Frontal cortex (tissue), 4 donors: ENCODE data around the gene CCSER1. TPM values are rescaled to one million over a fixed set of nuclear protein-coding genes. Genes with fewer than 3 reads are reported as not detected.

Experiments used
- DNase-seq, 2 donors: peaks; one replicate each; pipeline ENCODE4 v3.0.0; 2012; ENCODE audit warnings: low spot score in 2 of 2
- FAIRE-seq: peaks from 2 replicates; lab custom pipeline; 2012; peaks lifted over from hg19 to GRCh38; lab: Jason Lieb, UNC
- total RNA-seq: library from RNA; depleted of rRNA; stranded (reverse); fragments of >200 nt; gene quantifications from one replicate; pipeline ENCODE4 v1.2.3, GENCODE V29; 2014
- donor health status: control.
- donor health status: control.
- donor health status: control.

CCSER1 gene
- total RNA-seq, 1 donor from 2014 or later: 165 TPM

DNA sequence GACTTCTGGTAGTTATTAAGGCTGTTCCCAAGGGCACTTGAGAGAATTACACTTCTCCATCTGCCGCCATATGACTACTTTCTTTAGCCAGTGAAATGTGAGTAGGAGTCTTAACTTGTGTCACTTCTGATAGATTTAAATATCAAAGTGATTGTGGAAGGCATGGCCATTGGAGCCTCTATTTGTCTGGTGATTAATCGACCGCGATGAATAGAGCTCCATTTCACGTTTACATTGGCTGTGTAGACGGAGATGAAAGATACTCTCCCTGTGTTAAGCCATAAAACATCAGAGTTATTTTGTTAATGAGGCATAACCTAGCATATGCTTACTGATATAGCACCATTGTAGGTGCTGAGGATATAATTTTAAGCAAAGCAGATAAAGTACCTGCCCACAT, 852.4 kb downstream of the CCSER1 start:
- no peak for DNase-seq
- FAIRE-seq: no peak

- FAIRE-seq (no peak), DNase-seq (no peak)
These were observed 855.6 kb downstream of the CCSER1 start for GRCh38 chr4:90982813-90983212.

DNA sequence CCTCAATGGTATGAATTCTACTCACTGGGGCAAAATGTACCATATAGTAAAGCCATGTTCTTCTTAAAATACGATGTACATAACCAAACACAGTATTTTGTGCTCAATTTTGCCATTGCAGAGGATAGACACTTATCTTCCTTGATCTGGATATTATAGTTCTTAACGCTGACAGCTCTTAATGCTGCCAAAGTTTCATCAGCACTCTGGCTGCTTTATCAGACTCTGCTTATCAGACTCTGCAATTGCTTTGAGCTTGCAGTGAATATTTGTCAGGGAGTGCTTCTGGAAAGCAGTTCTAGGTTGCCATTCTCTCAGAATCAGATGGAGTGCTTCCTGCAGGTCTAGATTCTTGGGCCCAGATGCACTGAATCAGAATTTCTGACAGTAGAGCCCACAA, 863.1 kb downstream of the CCSER1 start:
- no peak for FAIRE-seq
- no peak for DNase-seq

DNA sequence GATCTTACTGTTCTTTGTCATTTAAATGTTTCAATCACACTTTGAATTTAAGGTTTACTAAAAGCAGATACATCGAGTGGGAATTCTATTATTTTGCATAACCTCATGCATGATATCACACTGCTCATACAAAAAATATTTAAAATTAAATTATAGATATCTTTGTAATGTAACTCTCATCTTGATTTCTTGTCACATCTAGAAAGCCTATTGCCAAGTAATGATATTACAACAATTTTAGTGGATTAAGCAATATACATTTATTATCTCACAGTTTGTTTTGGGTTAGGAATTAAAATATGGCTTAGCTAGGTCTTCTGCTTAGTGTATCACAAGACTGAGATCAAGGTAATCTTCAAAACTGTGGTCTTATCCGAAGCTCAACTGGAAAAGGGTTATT, 865.0 kb downstream of the CCSER1 start:
- FAIRE-seq: no peak
- DNase-seq: no peak

DNA sequence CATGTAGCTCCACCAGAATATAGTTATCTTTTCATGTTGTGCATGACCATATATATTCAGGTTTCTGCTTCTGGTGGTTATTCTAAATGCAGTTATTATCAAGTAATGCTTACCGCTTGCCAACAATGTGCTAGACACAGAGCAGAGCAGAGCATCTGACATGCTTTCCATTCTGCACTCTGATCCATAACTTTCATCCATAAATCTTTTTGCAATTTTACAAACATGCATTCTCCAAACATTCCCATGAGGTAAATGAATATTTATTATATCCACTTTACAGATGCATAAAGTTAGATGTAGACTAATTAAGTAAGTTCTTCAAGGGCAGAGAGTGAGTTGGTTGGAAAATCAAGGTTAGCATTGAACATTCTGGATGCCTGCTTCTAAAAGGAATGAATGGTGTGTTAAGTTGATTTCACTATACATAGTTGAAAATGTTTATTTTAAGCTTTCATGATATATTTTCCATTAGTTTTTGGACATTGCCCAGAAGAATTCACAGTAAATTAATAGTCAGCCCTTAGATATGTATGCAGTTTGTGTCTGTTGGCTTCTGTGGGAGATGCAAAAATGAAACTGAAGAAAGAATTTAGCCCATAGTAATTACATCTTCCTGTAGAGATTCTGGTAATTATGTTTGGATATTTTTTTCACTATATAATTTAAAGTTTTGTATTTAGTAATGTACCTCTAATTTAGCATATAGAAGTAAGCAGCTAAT, 867.8 kb downstream of the CCSER1 start:
- FAIRE-seq: peak; percentile 3
- DNase-seq: no peak

DNA sequence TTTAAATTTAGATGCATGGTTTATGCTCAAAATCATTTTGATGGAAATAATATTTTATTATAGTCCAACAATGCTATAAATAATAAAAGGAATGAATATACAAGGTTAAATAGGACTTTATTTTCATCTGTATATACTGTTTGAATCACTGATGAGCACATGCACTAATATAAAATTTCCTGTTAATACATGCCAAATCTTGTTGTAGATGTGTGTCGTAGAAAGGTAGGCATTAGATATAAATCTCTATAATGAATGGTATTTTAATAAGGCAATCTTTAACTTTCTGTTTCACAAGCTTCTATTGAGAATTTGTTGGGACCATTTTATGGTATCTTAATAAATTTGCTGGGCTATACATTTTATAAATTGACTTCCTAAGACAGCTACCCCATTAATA, 868.8 kb downstream of the CCSER1 start:
- FAIRE-seq (no peak), DNase-seq (no peak)

GRCh38 chr4:90996813-90997212, 869.6 kb downstream of the CCSER1 start:
- DNase-seq (no peak), FAIRE-seq (no peak)

- no peak for DNase-seq
- FAIRE-seq: no peak
These were observed 888.7 kb downstream of the CCSER1 start for GRCh38 chr4:91015861-91016260.

DNA sequence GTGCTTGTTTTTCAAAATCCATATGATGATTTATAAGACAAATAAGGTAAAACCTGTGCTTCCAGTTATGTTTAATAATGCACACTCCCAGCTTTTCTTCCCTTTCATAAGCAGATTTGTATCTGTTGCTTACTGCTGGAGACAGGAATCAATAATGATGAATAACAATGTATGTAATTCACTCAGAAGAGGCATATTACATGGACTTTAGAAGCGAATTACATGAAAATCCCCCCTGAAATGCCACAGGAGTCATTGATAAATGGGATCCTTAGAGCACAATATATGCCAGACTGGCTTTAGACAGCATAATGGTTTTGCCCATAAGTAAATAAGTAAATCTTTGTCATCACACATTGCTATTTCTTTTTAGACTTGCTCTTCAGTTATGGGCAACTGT, 892.3 kb downstream of the CCSER1 start:
- DNase-seq: no peak
- no peak for FAIRE-seq

DNA sequence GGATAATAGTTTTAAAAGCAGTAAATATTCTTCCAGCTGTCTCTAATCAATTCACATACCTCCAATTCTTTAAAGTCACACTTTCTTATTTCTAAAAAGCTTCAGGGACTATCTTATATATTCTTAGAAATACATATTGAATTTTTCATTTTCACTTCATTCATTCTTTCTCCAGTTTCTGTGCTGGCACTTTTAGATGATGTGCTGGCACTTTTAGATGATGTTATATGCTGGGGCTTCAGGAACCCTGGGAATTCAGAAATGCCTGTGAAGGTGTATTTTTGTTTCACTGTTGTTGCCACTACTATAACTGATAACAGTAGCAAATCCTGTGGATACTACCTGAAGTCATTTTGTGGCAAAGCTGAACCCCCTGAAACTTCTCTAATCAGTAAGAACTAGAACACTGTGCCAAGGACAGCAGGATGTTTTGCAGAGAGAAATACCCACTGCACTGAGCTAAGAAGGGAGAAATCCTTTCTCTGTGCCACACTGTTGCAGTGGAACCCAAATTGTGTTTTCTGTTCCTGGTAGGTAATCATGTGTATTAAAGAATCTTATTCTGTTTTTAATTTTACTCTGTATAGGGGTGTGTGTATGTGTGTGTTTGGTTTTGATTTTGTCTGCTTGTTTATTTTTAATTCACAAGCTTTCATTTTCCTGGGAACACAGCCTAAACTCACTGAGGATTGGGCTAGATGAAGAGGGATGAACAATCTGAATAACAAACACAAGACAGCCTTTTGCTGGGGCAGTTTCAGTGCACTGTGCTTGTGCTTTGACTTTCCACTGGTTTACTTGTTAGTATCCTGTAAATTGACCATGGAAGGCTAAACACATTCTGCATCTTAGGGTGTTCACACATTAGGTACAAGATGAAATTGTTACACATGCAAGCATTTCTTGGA, 898.3 kb downstream of the CCSER1 start:
- FAIRE-seq (no peak), DNase-seq (no peak)

GRCh38 chr4:91028228-91028627, 901.0 kb downstream of the CCSER1 start:
- DNase-seq: no peak
- no peak for FAIRE-seq

DNA sequence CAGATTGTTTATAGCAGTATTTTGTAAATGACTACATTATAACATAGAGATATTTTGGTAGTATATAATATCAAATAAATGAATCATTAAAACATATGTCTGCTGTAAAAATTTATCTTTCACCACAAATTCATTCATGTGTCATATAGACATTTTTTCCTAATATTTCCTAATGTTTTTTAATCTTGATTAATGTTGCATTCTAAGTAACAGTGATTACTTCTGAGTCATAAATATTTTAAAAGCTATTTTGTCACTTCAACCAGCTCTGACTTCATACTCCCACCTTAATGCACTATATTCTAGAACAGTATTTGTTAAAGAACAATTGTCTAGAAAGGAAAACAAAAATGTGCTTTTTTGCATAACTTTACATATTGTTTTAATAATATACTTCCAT, 904.6 kb downstream of the CCSER1 start:
- DNase-seq (no peak), FAIRE-seq (no peak)

DNA sequence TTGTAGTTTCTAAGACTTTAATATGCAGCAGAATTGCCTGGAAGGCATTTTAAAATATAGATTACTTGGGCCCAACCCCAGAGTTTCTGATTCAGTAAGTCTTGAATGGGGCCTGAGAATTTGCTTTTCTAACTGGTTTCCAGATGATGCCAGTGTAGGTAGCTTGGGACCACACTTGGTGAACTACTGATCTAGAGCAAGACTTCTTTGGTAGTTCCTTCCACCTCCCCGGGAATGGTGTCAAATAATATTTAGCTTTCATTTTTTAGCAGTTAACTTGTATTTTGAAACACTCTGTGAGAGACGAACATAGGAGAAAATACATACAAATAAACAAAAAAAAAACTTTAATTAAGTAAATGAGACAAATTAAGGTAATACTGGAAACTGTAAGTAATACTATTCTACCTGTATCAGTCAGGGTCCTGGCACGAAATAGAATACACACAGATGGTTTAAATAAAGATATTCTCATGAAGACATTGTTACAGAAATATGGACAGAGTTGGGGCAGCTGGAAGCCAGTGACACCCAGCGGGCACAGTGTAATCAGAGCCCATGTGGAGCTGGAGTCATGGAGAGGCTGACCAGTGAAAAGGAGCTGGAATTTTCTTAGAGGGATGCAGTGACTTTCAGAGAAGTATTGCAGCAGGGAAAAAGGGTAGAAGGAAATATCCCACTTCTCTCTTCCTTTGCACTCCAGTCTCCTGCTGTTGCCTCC, 905.7 kb downstream of the CCSER1 start:
- no peak for FAIRE-seq

DNA sequence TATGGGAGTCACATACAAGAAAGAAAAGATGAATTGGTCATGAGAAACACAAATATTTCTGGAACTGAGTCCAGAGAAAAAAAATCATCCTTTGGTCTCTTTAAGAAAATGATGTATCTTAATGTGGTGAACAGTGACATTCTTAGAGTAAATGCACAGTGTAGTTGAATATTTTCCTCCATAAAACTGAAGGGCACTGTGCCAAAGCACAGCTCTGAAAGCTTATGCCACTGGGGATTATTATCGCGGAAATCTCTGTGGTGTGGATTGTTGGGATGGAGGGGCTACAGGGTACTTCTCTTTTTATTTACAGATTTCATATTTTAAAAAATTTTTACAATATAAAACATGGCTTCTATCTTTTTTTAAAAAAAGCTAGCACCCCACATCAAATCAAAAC, 908.1 kb downstream of the CCSER1 start:
- no peak for FAIRE-seq

More for the DNA sequence above, 905.7 kb downstream of the CCSER1 start:
- DNase-seq: no peak

GRCh38 chr4:91037951-91038350, 910.8 kb downstream of the CCSER1 start:
- FAIRE-seq: no peak

More for the DNA sequence above, 908.1 kb downstream of the CCSER1 start:
- DNase-seq: no peak

DNA sequence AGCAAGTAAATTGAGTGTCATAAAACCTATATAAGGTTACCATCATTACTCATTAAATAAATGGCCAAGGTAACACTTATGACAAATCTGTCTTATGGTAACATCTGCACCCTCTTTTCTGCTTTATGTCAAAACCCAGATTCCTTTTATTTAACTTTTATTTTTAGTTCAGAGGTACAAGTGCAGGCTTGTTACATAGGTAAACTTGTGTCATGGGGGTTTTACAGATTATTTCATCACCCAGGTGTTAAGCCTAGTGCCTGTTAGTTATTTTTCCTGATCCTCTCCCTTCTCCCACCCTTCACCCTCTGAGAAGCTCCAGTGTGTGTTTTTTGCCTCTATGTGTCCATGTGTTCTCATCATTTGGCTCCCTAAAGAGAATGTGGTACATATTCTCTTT, 930.7 kb downstream of the CCSER1 start:
- no peak for FAIRE-seq

More at GRCh38 chr4:91037951-91038350, 910.8 kb downstream of the CCSER1 start:
- no peak for DNase-seq

DNA sequence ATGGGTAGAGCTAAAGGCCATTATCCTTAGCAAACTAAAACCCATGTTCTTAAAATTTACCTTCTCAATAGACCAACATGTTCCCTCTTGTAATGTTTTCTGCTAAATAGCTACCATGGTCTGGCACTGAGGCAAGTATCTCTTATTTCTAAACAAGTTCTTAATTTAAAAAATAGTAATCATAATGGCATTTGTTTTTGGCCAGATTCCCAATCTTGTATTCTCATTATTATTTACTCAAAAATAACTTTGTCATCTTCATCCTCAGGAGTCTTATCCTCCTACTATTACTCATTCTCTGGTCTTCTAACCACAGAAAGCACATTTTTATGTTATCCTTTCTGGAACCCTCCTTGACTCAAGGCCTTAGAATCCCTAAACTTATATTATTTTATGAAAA, 931.2 kb downstream of the CCSER1 start:
- DNase-seq (no peak), FAIRE-seq (no peak)

More for the DNA sequence above, 930.7 kb downstream of the CCSER1 start:
- no peak for DNase-seq

GRCh38 chr4:91064157-91064853, 937.1 kb downstream of the CCSER1 start:
- FAIRE-seq (no peak), DNase-seq (no peak)

DNA sequence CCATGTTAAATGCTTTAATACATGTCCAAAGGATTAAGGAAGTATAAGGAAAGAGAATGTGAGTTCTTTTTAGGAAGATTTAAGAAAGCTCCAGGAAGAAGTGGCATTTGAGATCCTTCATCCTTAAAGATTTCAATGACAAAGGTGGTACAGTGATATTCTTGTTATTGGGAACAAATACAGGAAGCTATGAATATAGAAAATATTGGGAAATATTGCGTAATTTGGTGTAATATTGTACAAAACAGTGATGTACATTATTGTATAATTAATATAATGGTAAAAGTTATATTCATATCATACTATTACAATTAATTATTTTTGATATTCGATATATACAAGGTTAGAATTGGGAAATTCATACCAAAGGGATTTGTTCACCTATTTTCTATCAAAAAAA, 937.9 kb downstream of the CCSER1 start:
- no peak for DNase-seq
- FAIRE-seq: peak; percentile 70

GRCh38 chr4:91070736-91071135, 943.5 kb downstream of the CCSER1 start:
- no peak for DNase-seq
- FAIRE-seq: no peak
